Tibial nerve (tissue), 4 donors: ENCODE data around the gene DEF6. TPM values are rescaled to one million over a fixed set of nuclear protein-coding genes. Genes with fewer than 3 reads are reported as not detected.

Experiments
- DNase-seq, 2 donors: peaks; one replicate each; pipeline ENCODE4 v3.0.0-alpha.2; 2019; ENCODE audit warnings: low spot score in 2 of 2
- H3K27ac ChIP-seq, 4 donors: fragments of 200-600 bp; sonication (generic) in 3 of 4; one replicate each; pipeline ENCODE4 v1.5.1; 2017 to 2019; ENCODE audit warnings: mild to moderate bottlenecking in 1 of 4
- H3K27me3 ChIP-seq, 2 donors: fragments of 200-600 bp; sonication (generic) in 1 of 2; one replicate each; pipeline versions ENCODE4 v1.5.1 to v1.6.0; 2017 to 2019
- H3K36me3 ChIP-seq, 3 donors: fragments of 200-600 bp; sonication (generic); one replicate each; pipeline ENCODE4 v1.5.1; 2018 to 2019
- H3K4me1 ChIP-seq, 4 donors: fragments of 200-600 bp; sonication (generic) in 3 of 4; one replicate each; pipeline ENCODE4 v1.5.1; 2017 to 2019
- H3K4me3 ChIP-seq, 4 donors: fragments of 200-600 bp; sonication (generic) in 3 of 4; one replicate each; pipeline ENCODE4 v1.5.1; 2017 to 2019; ENCODE audit warnings: mild to moderate bottlenecking in 1 of 4, moderate library complexity in 1 of 4
- H3K9me3 ChIP-seq, 4 donors: fragments of 200-600 bp; sonication (generic) in 3 of 4; one replicate each; pipeline ENCODE4 v1.5.1; 2017 to 2019
- EP300 ChIP-seq, 2 donors: sonication (generic); formaldehyde crosslinking; IDR thresholded peaks; one replicate each; pipeline ENCODE4 v1.6.1; 2017; ENCODE audit warnings: antibody characterized with exemption in 2 of 2, mild to moderate bottlenecking in 1 of 2
- POLR2A ChIP-seq, 2 donors: fragments of 450-650 bp; IDR thresholded peaks; one replicate each; pipeline ENCODE4 v1.6.1; 2017; ENCODE audit warnings: antibody characterized with exemption in 2 of 2, mild to moderate bottlenecking in 2 of 2, moderate library complexity in 2 of 2
- WGBS, 2 donors: methylation state at CpG; one replicate each; pipeline ENCODE4 v1.1.5; 2018; 5-methylcytosine and 5-hydroxymethylcytosine counted together
- total RNA-seq, 4 donors: library from RNA; depleted of rRNA; stranded (reverse); fragments of >200 nt; gene quantifications; one replicate each; pipeline ENCODE4 v1.1.0, GENCODE V29; 2016
- TF ChIP-seq, protein P1 (sequence below), 5 experiments: fragments of 200-600 bp in 3 of 5; fragments of 450-650 bp in 2 of 5; sonication (generic) in 3 of 5; IDR thresholded peaks; one replicate each; pipeline ENCODE4 v1.5.1; 2016 to 2019; ENCODE audit warnings: antibody characterized with exemption in 5 of 5, mild to moderate bottlenecking in 3 of 5, moderate library complexity in 2 of 5

Gene DEF6
- total RNA-seq, 4 donors from 2014 or later = 3.3 to 21.9 (median 7.4) TPM

DNA sequence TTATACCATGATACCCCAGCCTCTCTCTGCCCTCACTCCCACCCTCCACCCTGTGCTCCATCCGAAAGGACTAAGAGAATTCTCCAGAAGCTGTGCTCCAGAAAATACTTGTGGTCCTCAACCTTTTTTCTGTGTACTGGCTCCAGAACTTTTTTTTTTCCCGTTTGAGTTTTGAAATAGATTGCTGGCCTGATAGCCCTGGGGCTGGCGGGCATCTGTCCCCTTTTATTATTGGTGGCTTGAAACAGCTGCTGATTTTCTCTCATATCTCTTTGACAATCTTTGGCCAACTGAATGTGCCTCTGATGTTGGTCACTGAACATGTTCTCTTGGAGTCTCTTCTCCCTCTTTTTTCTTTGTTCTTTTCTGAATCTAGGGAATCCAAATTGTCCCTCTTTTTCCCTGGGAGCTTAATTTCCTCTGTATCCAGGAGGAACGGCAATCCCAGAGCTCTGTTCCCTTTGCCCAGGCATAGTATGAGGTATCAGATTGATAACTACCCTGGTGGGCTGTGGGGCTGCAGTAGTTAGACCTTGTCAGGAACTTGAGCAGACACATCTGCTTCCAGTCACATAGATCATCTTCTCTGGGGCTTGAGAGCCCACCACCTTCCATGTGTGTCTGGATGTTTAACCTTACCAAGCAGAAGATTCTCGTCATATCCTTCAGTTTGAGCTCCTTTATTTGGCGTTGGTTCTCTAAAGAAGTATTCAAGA lies 46.4 kb downstream of the DEF6 start:
- WGBS, 2 donors = 60 to 63% methylated on average over 6 of the region's 6 CpGs
- Histone ChIP-seq H3K27me3 (no peaks in the 10 kb centered on the region), H3K4me3 (peak overlapping the region; percentile 66 to 85 (median 70)), H3K9me3 (no peaks in the 10 kb centered on the region), H3K27ac (peak overlapping the region in 3 of 4 donors; percentile 90 to 94 (median 93)), H3K36me3 (peaks cover 0 to 34% (median 0%) of the 10 kb centered on the region in 3 donors), H3K4me1 (peaks cover 0 to 39% (median 19%) of the 10 kb centered on the region in 4 donors)
- TF ChIP-seq POLR2A (IDR thresholded peaks at IDR 0.05) (no peak), EP300 (IDR thresholded peaks at IDR 0.05) (no peak)
- TF ChIP-seq, protein P1, sequence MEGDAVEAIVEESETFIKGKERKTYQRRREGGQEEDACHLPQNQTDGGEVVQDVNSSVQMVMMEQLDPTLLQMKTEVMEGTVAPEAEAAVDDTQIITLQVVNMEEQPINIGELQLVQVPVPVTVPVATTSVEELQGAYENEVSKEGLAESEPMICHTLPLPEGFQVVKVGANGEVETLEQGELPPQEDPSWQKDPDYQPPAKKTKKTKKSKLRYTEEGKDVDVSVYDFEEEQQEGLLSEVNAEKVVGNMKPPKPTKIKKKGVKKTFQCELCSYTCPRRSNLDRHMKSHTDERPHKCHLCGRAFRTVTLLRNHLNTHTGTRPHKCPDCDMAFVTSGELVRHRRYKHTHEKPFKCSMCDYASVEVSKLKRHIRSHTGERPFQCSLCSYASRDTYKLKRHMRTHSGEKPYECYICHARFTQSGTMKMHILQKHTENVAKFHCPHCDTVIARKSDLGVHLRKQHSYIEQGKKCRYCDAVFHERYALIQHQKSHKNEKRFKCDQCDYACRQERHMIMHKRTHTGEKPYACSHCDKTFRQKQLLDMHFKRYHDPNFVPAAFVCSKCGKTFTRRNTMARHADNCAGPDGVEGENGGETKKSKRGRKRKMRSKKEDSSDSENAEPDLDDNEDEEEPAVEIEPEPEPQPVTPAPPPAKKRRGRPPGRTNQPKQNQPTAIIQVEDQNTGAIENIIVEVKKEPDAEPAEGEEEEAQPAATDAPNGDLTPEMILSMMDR (IDR thresholded peaks at IDR 0.05) = no peak
- no peak for DNase-seq

DNA sequence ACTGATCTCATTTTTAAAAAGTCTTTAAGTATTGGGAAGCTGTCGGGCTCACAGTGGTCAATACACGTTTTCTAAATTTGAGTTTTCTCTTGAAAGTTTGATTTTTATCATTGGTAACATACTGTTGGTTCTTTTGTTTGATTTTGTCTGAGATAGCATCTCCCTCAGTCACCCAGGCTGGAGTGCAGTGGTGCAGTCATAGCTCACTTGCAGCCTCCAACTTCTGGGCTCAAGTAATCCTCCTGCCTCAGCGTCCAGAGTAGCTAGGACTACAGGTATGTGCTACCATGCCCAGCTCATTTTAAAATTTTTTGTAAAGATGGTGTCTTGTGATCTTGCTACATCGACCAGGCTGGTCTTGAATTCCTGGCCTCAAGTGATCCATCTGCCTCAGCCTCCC lies 53.8 kb downstream of the DEF6 start:
- WGBS, 2 donors = 93 to 95% methylated on average over 4 of the region's 4 CpGs
- Histone ChIP-seq H3K27me3 (no peaks in the 10 kb centered on the region), H3K36me3 (peaks cover 0 to 90% (median 3%) of the 10 kb centered on the region in 3 donors), H3K27ac (no peak overlapping the region), H3K9me3 (no peaks in the 10 kb centered on the region), H3K4me1 (peaks cover 0 to 6% (median 3%) of the 10 kb centered on the region in 4 donors), H3K4me3 (no peak overlapping the region)
- TF ChIP-seq, protein P1 (IDR thresholded peaks at IDR 0.05) = no peak
- TF ChIP-seq POLR2A (IDR thresholded peaks at IDR 0.05) (no peak), EP300 (IDR thresholded peaks at IDR 0.05) (no peak)
- DNase-seq = no peak

DNA sequence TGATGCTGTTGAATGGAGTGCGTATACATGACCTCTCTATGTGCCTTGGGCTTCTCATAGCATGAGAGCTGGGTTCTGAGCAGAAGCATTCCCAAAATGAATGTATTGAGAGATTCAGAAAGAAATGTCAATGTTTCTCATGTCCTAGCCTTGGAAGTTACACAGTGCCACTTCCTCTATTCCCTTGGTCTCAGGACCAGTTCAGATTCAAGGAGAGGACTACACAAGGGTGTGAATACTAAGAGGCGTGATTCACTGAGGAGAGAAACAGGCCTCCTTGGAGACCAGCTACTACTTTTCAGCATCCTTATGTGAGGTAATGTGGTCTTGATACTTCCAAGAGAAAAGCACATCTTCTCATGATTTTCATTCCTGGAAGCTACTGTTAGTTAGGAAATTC lies 55.1 kb downstream of the DEF6 start:
- WGBS, 2 donors = 94 to 98% methylated on average over 2 of the region's 2 CpGs
- H3K4me1 ChIP-seq = peaks cover 0 to 12% (median 3%) of the 10 kb centered on the region in 4 donors
- peaks cover 0 to 86% (median 3%) of the 10 kb centered on the region in 3 donors for H3K36me3 ChIP-seq
- no peak overlapping the region for H3K4me3 ChIP-seq
- DNase-seq = no peak
- H3K27me3 ChIP-seq = no peaks in the 10 kb centered on the region
- H3K27ac ChIP-seq = no peak overlapping the region
- TF ChIP-seq POLR2A (IDR thresholded peaks at IDR 0.05) = no peak
- no peak for TF ChIP-seq EP300 (IDR thresholded peaks at IDR 0.05)
- TF ChIP-seq, protein P1 (IDR thresholded peaks at IDR 0.05) = no peak
- no peaks in the 10 kb centered on the region for H3K9me3 ChIP-seq

DNA sequence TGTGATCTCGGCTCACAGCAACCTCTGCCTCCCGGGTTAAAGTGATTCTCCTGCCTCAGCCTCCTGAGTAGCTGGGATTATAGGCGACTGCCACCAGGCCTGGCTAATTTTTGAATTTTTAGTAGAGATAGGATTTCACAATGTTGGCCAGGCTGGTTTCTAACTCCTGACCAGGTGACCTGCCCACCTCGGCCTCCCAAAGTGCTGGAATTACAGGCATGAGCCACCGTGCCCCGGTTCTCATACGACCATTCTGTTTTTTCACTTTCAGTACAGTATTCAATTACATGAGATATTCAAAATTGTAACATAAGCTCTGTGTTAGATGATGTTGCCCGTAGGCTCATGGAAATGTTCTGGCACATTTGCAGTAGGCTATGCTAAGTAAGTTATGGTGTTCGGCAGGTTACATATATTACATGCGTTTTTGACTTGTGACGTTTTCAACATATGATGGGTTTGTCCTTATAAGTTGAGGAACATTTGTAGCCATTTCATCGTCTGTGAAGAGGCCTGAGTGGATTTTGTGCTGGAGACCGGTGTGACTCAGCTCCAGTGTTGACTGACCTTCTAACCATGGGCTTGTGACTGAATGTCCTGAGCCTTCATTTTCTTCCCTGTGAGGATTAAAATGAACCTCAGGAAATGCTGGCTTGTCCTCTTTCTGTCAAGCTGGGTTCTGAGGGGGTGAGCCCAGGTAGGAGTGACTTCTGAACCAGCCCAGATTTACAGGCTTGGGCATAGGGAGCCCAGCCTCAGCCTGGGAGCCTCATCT lies 56.9 kb downstream of the DEF6 start:
- DNase-seq = no peak
- Histone ChIP-seq H3K4me3 (no peak overlapping the region), H3K27me3 (no peaks in the 10 kb centered on the region), H3K27ac (no peak overlapping the region), H3K9me3 (no peaks in the 10 kb centered on the region), H3K36me3 (peaks cover 0 to 67% (median 3%) of the 10 kb centered on the region in 3 donors), H3K4me1 (peaks cover 0 to 30% (median 8%) of the 10 kb centered on the region in 4 donors)
- TF ChIP-seq POLR2A (IDR thresholded peaks at IDR 0.05) (no peak), EP300 (IDR thresholded peaks at IDR 0.05) (no peak)
- TF ChIP-seq, protein P1 (IDR thresholded peaks at IDR 0.05) = no peak
- WGBS, 2 donors = 92 to 94% methylated on average over 13 of the region's 13 CpGs

DNA sequence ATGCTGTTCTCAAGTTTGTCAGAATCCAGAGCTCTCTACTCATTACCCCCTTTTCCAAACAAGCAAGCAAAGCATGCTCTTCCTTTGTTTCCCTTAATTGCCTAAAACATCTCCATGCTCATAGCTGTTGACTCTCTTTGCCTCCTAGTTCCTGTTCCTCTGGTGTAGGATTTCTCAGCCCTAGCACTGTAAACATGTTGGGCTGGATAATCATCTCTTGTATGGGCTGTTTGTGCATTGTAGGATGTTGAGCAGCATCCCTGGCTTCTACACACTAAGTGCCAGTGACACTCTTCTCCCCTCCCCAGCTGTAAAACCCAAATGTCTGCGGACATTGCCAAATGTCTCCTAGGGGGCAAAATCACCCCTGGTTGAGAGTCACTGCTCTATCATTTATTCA lies 58.8 kb downstream of the DEF6 start:
- TF ChIP-seq POLR2A (IDR thresholded peaks at IDR 0.05) = no peak
- TF ChIP-seq, protein P1 (IDR thresholded peaks at IDR 0.05) = no peak
- no peak for TF ChIP-seq EP300 (IDR thresholded peaks at IDR 0.05)
- no peak for DNase-seq
- H3K36me3 ChIP-seq = peaks cover 0 to 55% (median 3%) of the 10 kb centered on the region in 3 donors

More for the DNA sequence above, 58.8 kb downstream of the DEF6 start:
- H3K27ac ChIP-seq = no peak overlapping the region
- H3K4me3 ChIP-seq = no peak overlapping the region
- 67 to 91% methylated on average over 1 of the region's 1 CpG for WGBS, 2 donors
- H3K9me3 ChIP-seq = no peaks in the 10 kb centered on the region
- H3K4me1 ChIP-seq = peaks cover 0 to 44% (median 18%) of the 10 kb centered on the region in 4 donors
- H3K27me3 ChIP-seq = no peaks in the 10 kb centered on the region
